Panc1 (cell line): Measurements from ENCODE around the gene AGAP1. TPM values are rescaled to one million over a fixed set of nuclear protein-coding genes. Genes with fewer than 3 reads are reported as not detected.

Experiments
- ATAC-seq: fragments of 200-7000 bp; cut with Tn5 transposase; 2 replicates; pipeline ENCODE4 v1.9.1; 2020; ENCODE audit warnings: mild to moderate bottlenecking, moderate library complexity
- BruUV-seq: library from RNA; stranded (reverse); fragments of 400-500 nt; replicated peaks from 2 replicates; lab custom pipeline; 2021; lab: Mats Ljungman, UMichigan
- CTCF ChIA-PET: fragments of 300-600 bp; sonication (Branson Sonifier 250); formaldehyde crosslinking; loops from one replicate; lab custom pipeline; 2022; ENCODE audit warnings: antibody characterized with exemption; lab: Charles Lee
- POLR2A ChIA-PET: fragments of 300-600 bp; sonication (Branson Sonifier 250); formaldehyde crosslinking; loops from one replicate; lab custom pipeline; 2022; ENCODE audit warnings: antibody characterized with exemption; lab: Charles Lee
- DNase-seq: peaks from one replicate; pipeline ENCODE4 v3.0.0-alpha.2; 2010; ENCODE audit warnings: low read depth, low spot score
- H3K27ac ChIP-seq: 2 replicates; pipeline ENCODE4 v1.5.1; 2011; ENCODE audit warnings: mild to moderate bottlenecking, low read length, inconsistent platforms
- H3K27me3 ChIP-seq: fragments of 200-500 bp; sonication (Bioruptor generic); 2 replicates; pipeline ENCODE4 v1.6.0; 2014; ENCODE audit warnings: low read length, inconsistent platforms; ENCODE audit not compliant: control insufficient read depth, insufficient read depth
- H3K36me3 ChIP-seq: fragments of 200-500 bp; sonication (Bioruptor generic); 2 replicates; pipeline ENCODE4 v1.5.1; 2014; ENCODE audit warnings: inconsistent platforms, mild to moderate bottlenecking, low read length, moderate library complexity; ENCODE audit not compliant: control insufficient read depth, insufficient read depth
- H3K4me1 ChIP-seq: 2 replicates; pipeline ENCODE4 v1.5.1; 2011; ENCODE audit warnings: inconsistent platforms, mild to moderate bottlenecking, low read length, moderate library complexity; ENCODE audit not compliant: control insufficient read depth, insufficient read depth
- H3K4me3 ChIP-seq, 2 experiments: 2 replicates each; pipeline ENCODE4 v1.5.1; 2011 to 2012; ENCODE audit warnings: low read depth in 2 of 2, low read length in 2 of 2, mild to moderate bottlenecking in 2 of 2, inconsistent platforms in 1 of 2, moderate library complexity in 1 of 2
- H3K9me3 ChIP-seq: fragments of 200-500 bp; sonication (Bioruptor generic); 2 replicates; pipeline ENCODE4 v1.5.1; 2014; ENCODE audit warnings: low read depth, mild to moderate bottlenecking, inconsistent platforms, low read length, moderate library complexity; ENCODE audit not compliant: control insufficient read depth, insufficient read depth
- POLR2AphosphoS5 ChIP-seq: IDR thresholded peaks from 2 replicates; pipeline ENCODE4 v1.6.1; 2012; ENCODE audit warnings: mild to moderate bottlenecking, low read depth, low read length, moderate library complexity
- SIN3A ChIP-seq: IDR thresholded peaks from 2 replicates; pipeline ENCODE4 v1.6.1; 2012; ENCODE audit warnings: low read depth, mild to moderate bottlenecking, low read length, moderate library complexity, borderline replicate concordance; ENCODE audit not compliant: insufficient read depth
- TCF7L2 ChIP-seq: IDR thresholded peaks from 2 replicates; pipeline ENCODE4 v1.6.1; 2011; ENCODE audit warnings: mild to moderate bottlenecking, low read depth, low read length, inconsistent platforms
- in situ Hi-C: cut with HindIII; loops from 2 replicates; pipeline ENCODE4 v1.10.0; 2016; ENCODE audit warnings: low sequenced_read_pairs, low pct_unique_long_range_greater_than_20kb
- intact Hi-C: fragments of 100-400 bp; cut with micrococcal nuclease; formaldehyde crosslinking; loops from one replicate; pipeline ENCODE4 v1.10.0; 2022; ENCODE audit not compliant: unreplicated experiment
- total RNA-seq: library from RNA; stranded (reverse); gene quantifications from one replicate; pipeline ENCODE4 v1.2.1, GENCODE V29; 2021; ENCODE audit not compliant: unreplicated experiment
- TF ChIP-seq, protein P1 (sequence below), 2 experiments: IDR thresholded peaks; 2 replicates each; pipeline ENCODE4 v1.6.1; 2011 to 2012; ENCODE audit warnings: low read depth in 2 of 2, control low read depth in 1 of 2, low read length in 1 of 2, mild to moderate bottlenecking in 1 of 2, moderate library complexity in 1 of 2; ENCODE audit not compliant: insufficient read depth in 1 of 2
- TF ChIP-seq, protein P2 (sequence below): fragments of 450-650 bp; IDR thresholded peaks from 2 replicates; pipeline ENCODE4 v1.5.1; 2017; ENCODE audit warnings: mild to moderate bottlenecking

Gene AGAP1
- total RNA-seq, 1 experiment from 2014 or later = 38.9 TPM

DNA sequence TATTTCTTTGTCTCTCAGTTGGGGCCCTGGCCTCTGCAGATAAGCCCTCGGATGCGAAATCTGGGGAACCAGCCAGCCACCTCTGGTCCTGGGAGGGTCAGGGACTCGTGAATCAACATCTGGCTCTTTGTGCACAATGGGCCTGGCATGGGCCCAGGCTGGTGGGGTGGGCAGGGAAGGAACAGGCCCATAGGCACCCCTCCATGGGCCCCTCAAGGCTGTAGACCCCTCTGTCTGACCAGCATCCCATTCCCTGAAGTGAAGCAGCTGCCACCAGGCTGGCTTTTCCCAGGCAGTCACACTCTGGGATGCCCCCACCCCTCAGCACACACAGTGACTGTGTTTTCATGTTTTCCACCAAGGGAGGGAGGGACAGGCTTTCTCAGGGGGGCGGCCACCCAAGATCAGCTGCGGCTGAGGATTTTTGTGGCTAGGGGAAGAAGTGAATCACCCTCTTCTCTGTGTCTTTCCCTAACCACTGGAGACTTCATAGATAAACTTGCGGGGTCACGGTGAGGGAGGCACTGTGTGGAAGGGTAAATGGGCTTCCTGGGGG is 166.0 kb downstream of the AGAP1 start:
- intact Hi-C loops = no loop called here
- no peaks in the 10 kb centered on the region; the same call in 1 of the 2 replicates for H3K4me1 ChIP-seq
- CTCF ChIA-PET = no interaction called here
- no peaks in the 10 kb centered on the region for H3K9me3 ChIP-seq
- TF ChIP-seq TCF7L2 = no peak
- TF ChIP-seq, protein P1, sequence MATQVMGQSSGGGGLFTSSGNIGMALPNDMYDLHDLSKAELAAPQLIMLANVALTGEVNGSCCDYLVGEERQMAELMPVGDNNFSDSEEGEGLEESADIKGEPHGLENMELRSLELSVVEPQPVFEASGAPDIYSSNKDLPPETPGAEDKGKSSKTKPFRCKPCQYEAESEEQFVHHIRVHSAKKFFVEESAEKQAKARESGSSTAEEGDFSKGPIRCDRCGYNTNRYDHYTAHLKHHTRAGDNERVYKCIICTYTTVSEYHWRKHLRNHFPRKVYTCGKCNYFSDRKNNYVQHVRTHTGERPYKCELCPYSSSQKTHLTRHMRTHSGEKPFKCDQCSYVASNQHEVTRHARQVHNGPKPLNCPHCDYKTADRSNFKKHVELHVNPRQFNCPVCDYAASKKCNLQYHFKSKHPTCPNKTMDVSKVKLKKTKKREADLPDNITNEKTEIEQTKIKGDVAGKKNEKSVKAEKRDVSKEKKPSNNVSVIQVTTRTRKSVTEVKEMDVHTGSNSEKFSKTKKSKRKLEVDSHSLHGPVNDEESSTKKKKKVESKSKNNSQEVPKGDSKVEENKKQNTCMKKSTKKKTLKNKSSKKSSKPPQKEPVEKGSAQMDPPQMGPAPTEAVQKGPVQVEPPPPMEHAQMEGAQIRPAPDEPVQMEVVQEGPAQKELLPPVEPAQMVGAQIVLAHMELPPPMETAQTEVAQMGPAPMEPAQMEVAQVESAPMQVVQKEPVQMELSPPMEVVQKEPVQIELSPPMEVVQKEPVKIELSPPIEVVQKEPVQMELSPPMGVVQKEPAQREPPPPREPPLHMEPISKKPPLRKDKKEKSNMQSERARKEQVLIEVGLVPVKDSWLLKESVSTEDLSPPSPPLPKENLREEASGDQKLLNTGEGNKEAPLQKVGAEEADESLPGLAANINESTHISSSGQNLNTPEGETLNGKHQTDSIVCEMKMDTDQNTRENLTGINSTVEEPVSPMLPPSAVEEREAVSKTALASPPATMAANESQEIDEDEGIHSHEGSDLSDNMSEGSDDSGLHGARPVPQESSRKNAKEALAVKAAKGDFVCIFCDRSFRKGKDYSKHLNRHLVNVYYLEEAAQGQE (IDR thresholded peaks at IDR 0.05; ENCODE audit: insufficient read depth in 1 of 2, low read depth in 2 of 2, low read length in 1 of 2) = no peak
- no peak for TF ChIP-seq SIN3A
- TF ChIP-seq, protein P2, sequence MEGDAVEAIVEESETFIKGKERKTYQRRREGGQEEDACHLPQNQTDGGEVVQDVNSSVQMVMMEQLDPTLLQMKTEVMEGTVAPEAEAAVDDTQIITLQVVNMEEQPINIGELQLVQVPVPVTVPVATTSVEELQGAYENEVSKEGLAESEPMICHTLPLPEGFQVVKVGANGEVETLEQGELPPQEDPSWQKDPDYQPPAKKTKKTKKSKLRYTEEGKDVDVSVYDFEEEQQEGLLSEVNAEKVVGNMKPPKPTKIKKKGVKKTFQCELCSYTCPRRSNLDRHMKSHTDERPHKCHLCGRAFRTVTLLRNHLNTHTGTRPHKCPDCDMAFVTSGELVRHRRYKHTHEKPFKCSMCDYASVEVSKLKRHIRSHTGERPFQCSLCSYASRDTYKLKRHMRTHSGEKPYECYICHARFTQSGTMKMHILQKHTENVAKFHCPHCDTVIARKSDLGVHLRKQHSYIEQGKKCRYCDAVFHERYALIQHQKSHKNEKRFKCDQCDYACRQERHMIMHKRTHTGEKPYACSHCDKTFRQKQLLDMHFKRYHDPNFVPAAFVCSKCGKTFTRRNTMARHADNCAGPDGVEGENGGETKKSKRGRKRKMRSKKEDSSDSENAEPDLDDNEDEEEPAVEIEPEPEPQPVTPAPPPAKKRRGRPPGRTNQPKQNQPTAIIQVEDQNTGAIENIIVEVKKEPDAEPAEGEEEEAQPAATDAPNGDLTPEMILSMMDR = no peak
- no peak for TF ChIP-seq POLR2AphosphoS5
- DNase-seq (no peak), ATAC-seq (no peak)
- H3K4me3 ChIP-seq = no peak overlapping the region
- POLR2A ChIA-PET = no interaction called here
- BruUV-seq = no TSS peak
- in situ Hi-C loops = no loop called here
- no peaks in the 10 kb centered on the region for H3K27me3 ChIP-seq
- no peak overlapping the region for H3K27ac ChIP-seq
- H3K36me3 ChIP-seq = no peaks in the 10 kb centered on the region

DNA sequence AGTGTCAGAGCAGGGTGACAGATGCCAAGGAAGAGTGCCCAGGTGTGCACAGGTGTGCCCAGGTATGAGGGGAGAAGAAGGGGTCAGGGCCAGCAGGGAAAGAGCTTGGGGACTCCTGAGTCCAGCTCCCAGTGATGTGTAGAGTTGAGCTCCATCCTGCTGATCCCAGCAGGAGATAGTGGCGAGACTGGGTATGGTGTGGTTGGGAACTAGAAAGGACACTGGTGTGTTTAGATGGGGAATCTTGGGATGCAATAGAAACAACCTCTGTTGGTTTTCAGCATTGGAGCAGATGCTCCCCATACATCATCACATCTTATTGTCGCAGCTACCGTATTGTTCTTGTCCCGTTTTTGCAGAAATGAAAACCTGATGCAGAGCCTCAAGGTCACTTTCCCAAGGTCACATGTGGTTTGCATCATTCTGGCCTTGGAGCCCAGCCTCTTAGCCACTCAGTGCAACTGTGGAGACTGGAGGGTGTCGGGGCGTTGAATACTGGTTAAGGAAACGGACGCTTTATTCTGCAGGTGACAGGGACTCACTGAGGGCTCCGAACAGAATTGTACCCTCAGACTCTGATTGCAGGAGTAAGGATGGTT is 166.7 kb downstream of the AGAP1 start:
- ChIA-PET CTCF (no interaction called here), POLR2A (no interaction called here)
- no peaks in the 10 kb centered on the region for H3K9me3 ChIP-seq
- in situ Hi-C loops = no loop called here
- no peak for DNase-seq
- ATAC-seq = no peak
- peaks cover 5% of the 10 kb centered on the region for H3K4me1 ChIP-seq
- intact Hi-C loops = no loop called here
- TF ChIP-seq, protein P2 = no peak
- TF ChIP-seq POLR2AphosphoS5 = no peak
- TF ChIP-seq TCF7L2 = no peak
- TF ChIP-seq SIN3A = no peak
- TF ChIP-seq, protein P1 (IDR thresholded peaks at IDR 0.05; ENCODE audit: insufficient read depth in 1 of 2, low read depth in 2 of 2, low read length in 1 of 2) = no peak
- no peaks in the 10 kb centered on the region for H3K27me3 ChIP-seq
- H3K36me3 ChIP-seq = no peaks in the 10 kb centered on the region
- H3K27ac ChIP-seq = no peak overlapping the region
- no TSS peak for BruUV-seq
- H3K4me3 ChIP-seq = no peak overlapping the region
